Stimulated activated CD8-positive, alpha-beta memory T cell treated with anti-CD3 and anti-CD28 coated beads, Interleukin-15, amount 100 ng/mL, for 1 hour (primary cell): ENCODE results near the gene KHDC4.

Source experiments
- DNase-seq: peaks from one replicate; pipeline ENCODE4 v3.0.0-alpha.2; 2020; ENCODE audit warnings: low read depth

The KHDC4 gene

GRCh38 chr1:155934097-155934935 lies at the start of gene KHDC4:
Gene KHDC4 (minus strand): TSS chr1:155934413. CDS start chr1:155934373, 40 bp downstream.
- peak; percentile 84 for DNase-seq

DNA sequence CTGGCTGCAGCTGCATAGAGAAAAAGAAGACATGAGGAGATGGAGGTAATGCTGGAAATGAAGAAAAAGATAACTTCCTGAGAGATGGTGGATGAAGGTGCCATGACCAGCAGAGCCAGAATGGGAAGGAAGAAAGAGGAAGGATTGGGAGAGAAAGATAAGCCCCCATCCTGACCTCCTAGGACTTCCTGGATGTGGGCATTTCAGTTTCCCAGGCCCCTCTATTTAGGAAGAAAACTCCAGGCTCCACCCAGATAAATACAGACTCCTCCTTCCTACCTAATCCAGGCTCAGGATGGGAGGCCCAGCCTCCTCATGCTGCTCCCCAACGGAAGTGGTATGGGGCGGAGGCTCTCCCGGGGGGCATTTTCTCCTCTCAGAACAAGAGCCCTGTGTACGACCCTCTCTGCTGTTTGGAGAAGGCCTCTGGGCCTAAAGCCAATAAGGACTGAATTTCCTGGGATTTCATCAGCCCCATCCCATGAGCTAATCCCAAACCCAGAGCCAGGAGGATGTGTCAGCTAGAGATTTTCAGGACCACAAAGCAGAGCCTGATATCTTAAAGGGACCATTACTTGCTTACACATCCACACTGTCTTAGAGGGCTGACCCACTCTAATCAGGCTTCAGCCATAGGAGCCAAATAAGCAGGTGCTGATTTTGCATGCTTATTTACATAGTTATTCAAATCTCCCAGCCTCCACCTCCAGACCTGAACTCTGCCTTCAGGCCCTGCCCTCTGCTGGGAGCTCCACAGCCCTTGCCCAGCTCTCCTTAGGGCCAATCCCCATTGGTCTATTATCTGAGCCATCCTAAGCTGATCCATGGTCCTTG lies 49.2 kb upstream of the KHDC4 start:
- no peak for DNase-seq

- no peak for DNase-seq
These were observed 47.9 kb upstream of the KHDC4 start for GRCh38 chr1:155982106-155982505.

DNA sequence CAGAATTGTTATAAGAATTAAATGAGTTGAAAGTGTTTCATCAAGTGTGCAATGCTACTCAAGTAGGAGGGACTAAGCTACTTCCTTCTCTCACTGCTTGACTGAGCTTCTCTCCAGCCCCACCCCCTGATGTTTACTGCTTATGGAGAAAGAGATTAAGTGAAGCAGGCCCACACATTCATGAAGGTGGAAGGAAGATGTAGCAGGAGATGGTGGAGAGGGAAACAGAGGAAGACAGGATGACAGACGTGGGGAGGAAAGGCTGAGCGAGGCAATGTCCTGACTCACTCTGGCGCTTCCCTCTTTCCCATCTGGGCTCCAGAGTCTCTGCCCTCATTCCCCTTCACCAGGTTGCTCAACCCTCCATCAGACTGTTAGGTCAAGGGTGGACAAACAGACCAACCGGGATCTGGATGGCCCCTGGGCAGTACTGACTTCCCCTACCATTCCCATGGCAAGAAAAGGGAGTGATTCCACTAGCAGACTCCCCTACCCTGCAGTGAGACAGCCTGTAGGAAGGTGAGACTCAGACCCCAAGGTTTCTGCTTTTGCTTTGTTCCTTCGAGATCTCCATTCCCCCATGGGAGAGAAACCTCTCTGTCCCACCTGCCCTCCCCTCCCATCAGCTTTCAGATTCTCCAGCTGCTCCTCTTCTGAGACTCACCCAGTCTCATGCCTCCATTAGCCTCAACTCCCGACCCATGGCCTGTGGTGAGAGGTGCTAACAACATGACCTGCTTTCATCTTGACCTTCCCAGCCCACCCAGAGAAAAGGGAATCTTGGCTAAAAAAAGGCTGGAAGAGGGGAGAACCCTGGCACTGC lies 47.3 kb upstream of the KHDC4 start:
- DNase-seq = no peak

- no peak for DNase-seq
These were observed 45.6 kb upstream of the KHDC4 start for GRCh38 chr1:155979597-155980343.

DNA sequence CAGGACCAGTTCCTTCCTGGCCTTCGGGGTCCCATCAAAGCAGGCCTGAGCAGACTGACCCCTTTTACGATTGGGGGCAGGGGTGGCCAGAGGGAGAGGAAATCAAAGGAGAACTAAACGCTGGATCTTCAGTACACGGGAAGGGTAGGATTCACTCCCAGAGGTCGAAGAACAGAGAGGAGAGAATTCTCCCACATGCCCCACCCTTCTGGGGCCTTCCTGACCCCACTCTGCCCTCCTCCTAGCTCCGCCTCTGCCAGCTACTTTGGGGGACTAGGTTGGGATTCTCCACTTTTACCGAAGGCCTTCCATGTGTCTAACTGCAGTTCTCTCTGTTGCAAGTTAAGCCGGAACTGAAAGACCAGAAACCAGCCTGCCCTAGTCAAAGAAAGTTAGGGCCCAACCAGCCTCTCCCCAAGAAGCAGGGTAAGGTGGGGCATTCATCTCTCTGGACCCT lies 44.8 kb upstream of the KHDC4 start:
- DNase-seq = no peak

DNA sequence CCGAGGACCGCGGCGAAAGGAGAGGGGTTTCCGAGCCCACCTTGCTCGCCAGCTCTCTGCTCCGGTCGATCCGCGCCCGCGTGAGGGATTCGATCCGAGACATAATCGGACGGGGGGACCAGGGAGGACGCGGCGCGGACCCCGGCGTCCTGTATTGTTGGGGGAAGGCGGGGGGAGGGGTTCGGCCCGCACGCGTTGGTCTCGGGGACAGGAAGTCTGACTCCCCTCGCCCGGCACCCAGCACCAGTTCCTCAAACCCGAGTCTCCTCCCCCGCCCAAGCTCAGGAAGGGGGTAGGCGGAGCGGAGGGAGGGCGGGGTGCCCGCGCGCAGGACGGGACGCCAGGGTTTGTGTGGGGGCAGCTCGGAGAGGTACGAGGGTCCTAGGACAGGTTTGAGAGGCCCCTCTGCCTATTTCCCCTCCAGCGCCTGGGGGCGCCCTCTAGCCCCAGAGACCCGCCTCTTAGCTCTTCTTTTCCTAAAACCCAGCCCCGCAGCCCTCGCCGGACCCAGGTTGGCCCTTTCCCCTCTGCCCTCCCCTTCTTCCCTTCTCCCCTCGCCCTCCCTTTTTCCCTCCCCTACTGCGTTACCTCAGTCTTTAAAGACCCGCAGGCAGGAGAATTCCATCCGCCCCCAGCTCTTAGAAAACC lies 44.2 kb upstream of the KHDC4 start, which contains the start of gene ARHGEF2:
Gene ARHGEF2 (minus strand): TSS at position 223 of the 648 bp plus-strand sequence. CDS start 120 bp downstream, at position 103.
- peak; percentile 62 for DNase-seq

DNA sequence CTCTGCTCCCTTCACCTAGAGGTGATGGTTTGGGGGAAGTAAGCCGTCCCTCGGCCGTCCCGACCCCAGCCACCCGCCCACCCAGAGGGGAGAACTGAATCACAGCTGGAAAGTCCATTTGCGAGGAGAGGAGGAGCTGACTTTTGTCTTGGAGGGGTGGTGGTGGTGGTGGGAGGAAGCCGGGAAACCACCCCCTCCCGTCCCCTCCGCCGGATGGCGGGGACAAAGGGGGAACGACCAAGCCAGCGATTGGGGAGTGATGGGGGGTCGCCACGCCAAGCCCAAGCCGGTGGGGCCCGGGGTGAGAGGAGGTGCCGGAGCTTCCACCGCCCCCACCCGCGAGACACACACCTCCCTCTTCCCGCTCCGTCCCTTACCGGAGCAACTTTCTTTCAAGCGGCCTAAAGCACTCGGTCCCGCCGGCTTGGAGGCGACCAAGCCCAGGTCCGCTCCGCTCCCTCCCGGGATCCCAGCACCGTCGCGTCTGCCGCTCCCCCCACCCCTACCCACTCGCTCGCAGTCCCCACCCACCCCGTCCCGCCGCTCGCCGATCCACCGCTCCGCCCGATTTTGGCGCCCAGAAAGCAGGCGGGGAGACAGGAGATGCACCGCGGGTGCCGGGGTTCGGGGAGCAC lies 43.6 kb upstream of the KHDC4 start:
- DNase-seq = no peak

GRCh38 chr1:155976913-155977689 lies 42.9 kb upstream of the KHDC4 start:
- no peak for DNase-seq

GRCh38 chr1:155976062-155976912 lies 42.1 kb upstream of the KHDC4 start:
- peak; percentile 50 for DNase-seq

GRCh38 chr1:155975375-155976061 lies 41.3 kb upstream of the KHDC4 start:
- no peak for DNase-seq

DNA sequence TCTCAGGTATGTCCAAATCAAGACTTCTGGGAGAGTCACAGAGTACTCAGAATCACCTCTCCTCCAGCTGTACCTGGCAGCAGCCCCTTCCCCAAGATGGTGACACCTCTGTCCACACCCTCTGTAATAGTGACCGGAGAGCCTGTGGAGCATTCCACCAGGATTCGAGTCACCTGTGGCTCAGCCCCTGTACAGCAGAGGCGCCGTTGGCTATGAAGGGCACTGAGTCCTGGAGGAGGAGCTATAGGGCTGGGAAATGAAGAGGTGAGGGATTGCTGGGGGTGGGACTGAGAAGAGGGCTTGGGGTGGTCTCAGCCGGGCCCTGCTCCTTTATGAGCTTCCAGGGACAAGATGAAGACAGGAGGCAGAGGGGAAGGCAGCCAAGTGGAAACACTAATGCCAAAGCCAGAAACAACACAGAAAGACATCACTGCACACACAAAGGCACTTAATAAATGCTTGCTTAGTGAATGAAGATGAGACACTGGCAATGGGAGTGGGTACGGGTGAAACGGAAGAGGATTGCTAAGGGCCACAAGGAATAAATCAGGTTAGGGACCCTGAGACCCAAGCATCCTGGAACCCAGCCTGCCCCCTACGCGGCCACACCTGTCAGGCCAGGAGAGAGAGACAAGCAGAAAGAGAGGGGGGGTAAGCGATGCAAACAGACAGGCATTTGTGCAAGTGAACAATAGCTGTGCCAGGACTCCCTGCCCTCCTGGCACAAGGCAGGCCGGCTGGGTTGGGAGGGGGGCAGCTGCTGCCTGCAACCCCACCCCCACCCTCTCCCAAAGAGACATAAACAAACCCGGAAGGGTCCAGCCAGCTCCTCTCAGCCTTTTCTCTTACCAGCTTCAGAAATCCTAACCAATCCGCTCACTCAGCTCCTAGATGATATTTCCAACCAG lies 40.2 kb upstream of the KHDC4 start:
- no peak for DNase-seq

GRCh38 chr1:155973723-155974122 lies 39.5 kb upstream of the KHDC4 start:
- DNase-seq = no peak

DNA sequence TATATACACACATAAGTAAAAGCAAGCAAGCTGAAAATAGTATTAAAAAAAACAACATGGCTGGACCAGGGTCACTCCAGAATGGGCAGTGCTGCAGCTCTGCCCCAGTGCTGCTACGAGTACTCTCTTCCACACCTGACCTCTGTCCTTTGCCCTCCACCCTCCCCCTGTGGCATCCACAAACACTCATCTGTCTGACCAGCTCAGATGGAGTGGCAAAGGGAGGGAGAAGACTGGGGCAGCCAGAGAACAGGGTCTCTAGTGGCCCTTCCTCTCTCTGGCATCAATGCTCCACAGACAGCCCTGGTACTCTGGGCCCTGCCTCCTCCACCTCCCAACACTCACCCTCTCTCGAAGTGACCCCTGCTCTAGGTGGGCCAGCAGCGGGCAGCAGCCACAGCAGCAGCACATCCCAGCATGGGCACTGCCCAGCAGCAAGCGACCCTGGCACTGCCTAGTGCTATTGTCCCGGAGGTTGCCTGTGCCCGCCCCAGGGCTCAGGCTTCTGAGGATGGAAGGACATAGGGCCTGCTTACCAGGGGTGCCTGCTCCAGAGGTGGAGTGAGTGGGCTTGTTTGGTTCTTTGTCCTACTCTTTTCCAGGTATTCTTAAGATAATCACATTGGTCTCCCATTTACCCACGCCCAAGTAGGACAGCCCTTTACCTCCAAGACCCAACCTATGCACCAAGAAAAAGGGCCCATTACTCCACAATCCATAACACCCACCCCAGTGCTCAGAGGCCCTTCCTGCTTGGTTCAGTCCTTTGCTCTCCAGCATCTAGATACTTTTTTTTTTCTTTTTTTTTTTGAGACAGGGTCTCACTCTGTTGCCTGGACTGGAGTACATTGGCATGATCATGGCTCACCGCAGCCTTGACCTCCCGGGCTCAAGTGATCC lies 37.9 kb upstream of the KHDC4 start:
- no peak for DNase-seq

DNA sequence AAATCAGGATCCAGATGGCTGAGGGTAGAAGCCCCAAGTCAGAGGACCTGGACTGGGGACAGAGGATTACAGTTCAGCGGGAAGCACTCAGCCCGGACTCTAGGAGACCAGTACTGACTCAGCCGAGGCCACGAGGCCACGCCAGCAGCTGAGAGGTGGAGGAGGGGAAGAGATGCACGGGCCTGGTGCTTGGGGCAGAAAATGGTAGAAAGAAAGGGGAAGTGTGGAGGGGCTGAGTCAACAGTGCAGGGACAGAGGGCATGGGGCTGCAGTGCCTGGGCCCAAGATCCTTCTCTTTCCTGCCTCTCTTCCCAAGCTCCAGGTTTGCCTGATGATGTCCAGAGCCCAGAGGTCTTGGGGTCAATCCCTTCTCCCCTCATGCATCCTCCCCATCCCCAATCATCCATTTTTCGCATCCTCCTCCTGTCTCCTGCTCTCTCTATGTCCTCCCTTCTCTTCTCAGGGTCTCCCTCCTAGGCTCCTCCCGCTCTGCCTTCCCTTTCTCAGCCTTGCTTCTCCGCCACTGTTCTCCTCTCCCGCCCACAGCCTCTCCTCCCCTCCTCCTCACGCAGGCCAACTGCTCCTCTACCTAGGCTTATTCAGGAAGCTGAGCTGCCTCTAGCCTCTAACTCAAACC lies 36.4 kb upstream of the KHDC4 start:
- no peak for DNase-seq
